ENCODE data around the gene CHKA. TPM values are rescaled to one million over a fixed set of nuclear protein-coding genes. Genes with fewer than 3 reads are reported as not detected.
A peak's percentile ranks its signal among the peaks of the same experiment; 100 is the strongest.

Gene CHKA
- total RNA-seq, 2 donors from 2014 or later = 72.1 to 92.6 TPM

- TF ChIP-seq POLR2A (IDR thresholded peaks at IDR 0.05) = no peak
- 84 to 85% methylated on average over 3 to 15 of the region's 16 CpGs for WGBS, 2 donors
- Histone ChIP-seq H3K9me3 (no peaks in the 10 kb centered on the region), H3K4me1 (peaks cover 58% of the 10 kb centered on the region), H3K27me3 (no peaks in the 10 kb centered on the region), H3K4me3 (no peak overlapping the region), H3K27ac (peak overlapping the region in 3 of 4 donors; percentile 48 to 92 (median 88)), H3K36me3 (replicated peaks in 1 of 2; ENCODE audit: insufficient read depth in 1 of 2, low read depth in 2 of 2) (no peaks in the 10 kb centered on the region)
- intact Hi-C loops (cut with DNase I) = no loop called here
- DNase-seq = no peak
- no peak for ATAC-seq
Observed at GRCh38 chr11:68007498-68008380, 113.4 kb downstream of the CHKA start.

GRCh38 chr11:68006606-68007166 lies 114.5 kb downstream of the CHKA start:
- TF ChIP-seq POLR2A (IDR thresholded peaks at IDR 0.05) (no peak), CTCF (IDR thresholded peaks at IDR 0.05) (no peak)
- H3K27ac ChIP-seq = no peak overlapping the region
- no peak overlapping the region for H3K4me3 ChIP-seq
- peaks cover 53% of the 10 kb centered on the region for H3K4me1 ChIP-seq
- H3K27me3 ChIP-seq = no peaks in the 10 kb centered on the region
- intact Hi-C loops (cut with DNase I) = no loop called here
- ATAC-seq (no peak), DNase-seq (no peak)
- 83 to 96% methylated on average over 3 to 7 of the region's 7 CpGs for WGBS, 2 donors
- no peaks in the 10 kb centered on the region for H3K9me3 ChIP-seq
- H3K36me3 ChIP-seq (replicated peaks in 1 of 2; ENCODE audit: insufficient read depth in 1 of 2, low read depth in 2 of 2) = no peaks in the 10 kb centered on the region

GRCh38 chr11:68004551-68005335 lies 116.4 kb downstream of the CHKA start:
- intact Hi-C loops (cut with DNase I) = no loop called here
- 69 to 76% methylated on average over 10 to 14 of the region's 14 CpGs for WGBS, 2 donors
- no peak overlapping the region for H3K4me3 ChIP-seq
- no peak for TF ChIP-seq CTCF (IDR thresholded peaks at IDR 0.05)
- no peak for TF ChIP-seq POLR2A (IDR thresholded peaks at IDR 0.05)
- no peaks in the 10 kb centered on the region for H3K27me3 ChIP-seq
- H3K36me3 ChIP-seq (replicated peaks in 1 of 2; ENCODE audit: insufficient read depth in 1 of 2, low read depth in 2 of 2) = no peaks in the 10 kb centered on the region
- no peaks in the 10 kb centered on the region for H3K9me3 ChIP-seq
- H3K27ac ChIP-seq = no peak overlapping the region
- peaks cover 34% of the 10 kb centered on the region for H3K4me1 ChIP-seq
- no peak for ATAC-seq
- no peak for DNase-seq

- H3K4me3 ChIP-seq = peak within 1 kb of the TSS; percentile 40 to 55
- intact Hi-C loops (cut with DNase I) = no loop called here
- peaks cover 26% of the 10 kb centered on the region for H3K4me1 ChIP-seq
- no peaks in the 10 kb centered on the region for H3K36me3 ChIP-seq (replicated peaks in 1 of 2; ENCODE audit: insufficient read depth in 1 of 2, low read depth in 2 of 2)
- TF ChIP-seq POLR2A (IDR thresholded peaks at IDR 0.05) (peak; percentile 36 to 63 (median 58)), CTCF (IDR thresholded peaks at IDR 0.05) (no peak)
- DNase-seq (peak; percentile 91 to 95 (median 94)), ATAC-seq (peak; percentile 92)
- WGBS, 2 donors = 7 to 9% methylated on average over 9 to 24 of the region's 64 CpGs
- H3K27ac ChIP-seq = peak within 1 kb of the TSS; percentile 32 to 76 (median 63)
- no peaks in the 10 kb centered on the region for H3K9me3 ChIP-seq
- H3K27me3 ChIP-seq = no peaks in the 10 kb centered on the region
Observed at GRCh38 chr11:68003846-68004550, 117.2 kb downstream of the CHKA start, which contains the start of gene UNC93B1. Gene UNC93B1 (minus strand): TSS chr11:68004097. CDS start chr11:68004043, 54 bp downstream.

Data from body of pancreas (tissue), 4 donors.